Spleen (tissue), 11 donors: ENCODE results near the gene HIPK2. TPM values are rescaled to one million over a fixed set of nuclear protein-coding genes. Genes with fewer than 3 reads are reported as not detected.

Source experiments
- DNase-seq: peaks from one replicate; pipeline ENCODE4 v3.0.0-alpha.2; 2020
- H3K27ac ChIP-seq, 8 donors: fragments of 200-600 bp; sonication (generic) in 7 of 8; 1 replicate in 4 of 8; 2 replicates in 4 of 8; pipeline versions ENCODE4 v1.5.0 to v1.8.0; 2016 to 2021; ENCODE audit warnings: inconsistent platforms in 4 of 8, mild to moderate bottlenecking in 4 of 8, moderate library complexity in 1 of 8
- H3K27me3 ChIP-seq, 7 donors: fragments of 200-600 bp; sonication (generic) in 6 of 7; replicated peaks in 1 of 7; 1 replicate in 4 of 7; 2 replicates in 3 of 7; pipeline versions ENCODE4 v1.5.0 to v1.8.0; 2016 to 2021; ENCODE audit warnings: inconsistent platforms in 3 of 7, mild to moderate bottlenecking in 1 of 7
- H3K36me3 ChIP-seq, 6 donors: fragments of 200-600 bp; sonication (generic) in 5 of 6; 1 replicate in 4 of 6; 2 replicates in 2 of 6; pipeline versions ENCODE4 v1.5.0 to v1.8.0; 2016 to 2021; ENCODE audit warnings: inconsistent platforms in 2 of 6
- H3K4me1 ChIP-seq, 6 donors: fragments of 200-600 bp; sonication (generic) in 5 of 6; 1 replicate in 3 of 6; 2 replicates in 3 of 6; pipeline versions ENCODE4 v1.5.0 to v1.8.0; 2016 to 2021; ENCODE audit warnings: inconsistent platforms in 3 of 6
- H3K4me3 ChIP-seq, 8 donors: fragments of 200-600 bp; sonication (generic) in 7 of 8; 1 replicate in 4 of 8; 2 replicates in 4 of 8; pipeline versions ENCODE4 v1.5.0 to v1.8.0; 2016 to 2021; ENCODE audit warnings: inconsistent platforms in 4 of 8, mild to moderate bottlenecking in 4 of 8, moderate library complexity in 2 of 8
- H3K9me3 ChIP-seq, 8 donors: fragments of 200-600 bp; sonication (generic) in 7 of 8; 1 replicate in 4 of 8; 2 replicates in 4 of 8; pipeline versions ENCODE4 v1.5.0 to v1.8.0; 2016 to 2021; ENCODE audit warnings: inconsistent platforms in 4 of 8
- POLR2A ChIP-seq, 3 donors: fragments of 450-650 bp; IDR thresholded peaks; one replicate each; pipeline ENCODE4 v1.5.1; 2017; ENCODE audit warnings: antibody characterized with exemption in 3 of 3, mild to moderate bottlenecking in 1 of 3
- POLR2AphosphoS5 ChIP-seq, 3 donors: sonication (generic); formaldehyde crosslinking; IDR thresholded peaks; one replicate each; pipeline ENCODE4 v1.5.1; 2017; ENCODE audit warnings: antibody characterized with exemption in 3 of 3
- WGBS, 5 donors: extraction: QIAGEN DNeasy Blood & Tissue Kit in 3 of 5; methylation state at CpG; one replicate each; pipeline versions ENCODE4 v1.1.5 to v1.1.7; 2013 to 2018; 5-methylcytosine and 5-hydroxymethylcytosine counted together
- intact Hi-C: fragments of 100-400 bp; cut with DNase I; formaldehyde crosslinking; loops from one replicate; pipeline ENCODE4 v1.15.0; 2023; ENCODE audit warnings: low total_unique reads
- polyA plus RNA-seq, 3 donors: library from polyadenylated mRNA; stranded (reverse); fragments of 200-250 nt; gene quantifications; one replicate each; pipeline ENCODE4 v1.2.1, GENCODE V29; 2013
- total RNA-seq, 7 donors: library from RNA; depleted of rRNA in 3 of 7; stranded (reverse); fragments of >200 nt in 3 of 7; fragmentation: NEBNext Ultra II Directional in 4 of 7; extraction: Animal tissue kit (Norgen Biotek cat#: 25700) in 4 of 7; gene quantifications; one replicate each; pipeline versions ENCODE4 v1.1.0 to v1.2.1, GENCODE V29; 2016 to 2021
- TF ChIP-seq, protein P1 (sequence below), 11 experiments: fragments of 200-600 bp in 7 of 11; fragments of 450-650 bp in 4 of 11; sonication (generic) in 4 of 11; IDR thresholded peaks in 8 of 11; conservative IDR thresholded peaks in 3 of 11; 1 replicate in 7 of 11; 2 replicates in 4 of 11; pipeline versions ENCODE4 v1.4.0 to v1.8.0; 2016 to 2021; ENCODE audit warnings: antibody characterized with exemption in 11 of 11, inconsistent platforms in 4 of 11, mild to moderate bottlenecking in 1 of 11
- donor health status: healthy with polysubstance abuse.
- donor health status: DM: no; HTN: no; CAD: no; lungs with moderate emphysema.
- donor health status: DM: no; HTN: no; CAD: no.
- donor health status: Bipolar disorder and iron deficiency.
- donor health status: healthy.
- donor health status: DM: no; HTN: no; CAD: no.
- donor health status: DM: yes; HTN: yes; CAD: no.

HIPK2 gene
- total and polyA plus RNA-seq, 10 donors, result 1.7 to 97.5 (median 51.8) TPM

DNA sequence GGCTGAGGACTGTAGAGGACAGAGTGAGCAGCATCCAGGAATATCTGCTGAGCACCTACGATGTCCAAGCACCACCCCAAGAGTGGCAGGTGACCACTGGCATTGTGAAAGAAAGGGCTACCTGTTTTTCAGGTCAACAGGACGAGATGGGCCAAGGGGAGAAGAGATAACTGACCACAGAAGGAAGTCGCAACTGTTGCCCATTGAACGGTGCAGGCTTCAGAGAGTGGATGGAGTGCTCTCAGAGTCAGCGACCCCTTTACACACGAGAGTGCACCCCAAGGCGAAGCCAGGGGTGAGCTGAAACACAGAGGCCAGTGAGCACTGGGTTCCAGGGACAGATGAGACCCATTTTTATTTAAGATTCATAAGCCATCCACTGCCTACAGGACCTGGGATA is 42.3 kb downstream of the HIPK2 start:
- 66 to 92% (median 77%) methylated on average over 7 of the region's 7 CpGs for WGBS, 5 donors
- intact Hi-C loops, result no loop called here
- DNase-seq, result no peak
- TF ChIP-seq, protein P1, sequence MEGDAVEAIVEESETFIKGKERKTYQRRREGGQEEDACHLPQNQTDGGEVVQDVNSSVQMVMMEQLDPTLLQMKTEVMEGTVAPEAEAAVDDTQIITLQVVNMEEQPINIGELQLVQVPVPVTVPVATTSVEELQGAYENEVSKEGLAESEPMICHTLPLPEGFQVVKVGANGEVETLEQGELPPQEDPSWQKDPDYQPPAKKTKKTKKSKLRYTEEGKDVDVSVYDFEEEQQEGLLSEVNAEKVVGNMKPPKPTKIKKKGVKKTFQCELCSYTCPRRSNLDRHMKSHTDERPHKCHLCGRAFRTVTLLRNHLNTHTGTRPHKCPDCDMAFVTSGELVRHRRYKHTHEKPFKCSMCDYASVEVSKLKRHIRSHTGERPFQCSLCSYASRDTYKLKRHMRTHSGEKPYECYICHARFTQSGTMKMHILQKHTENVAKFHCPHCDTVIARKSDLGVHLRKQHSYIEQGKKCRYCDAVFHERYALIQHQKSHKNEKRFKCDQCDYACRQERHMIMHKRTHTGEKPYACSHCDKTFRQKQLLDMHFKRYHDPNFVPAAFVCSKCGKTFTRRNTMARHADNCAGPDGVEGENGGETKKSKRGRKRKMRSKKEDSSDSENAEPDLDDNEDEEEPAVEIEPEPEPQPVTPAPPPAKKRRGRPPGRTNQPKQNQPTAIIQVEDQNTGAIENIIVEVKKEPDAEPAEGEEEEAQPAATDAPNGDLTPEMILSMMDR (IDR thresholded peaks at IDR 0.05 in 8 of 11, conservative IDR thresholded peaks at IDR 0.05 in 3 of 11), result no peak
- TF ChIP-seq POLR2AphosphoS5 (IDR thresholded peaks at IDR 0.05) (no peak), POLR2A (IDR thresholded peaks at IDR 0.05) (no peak)
- Histone ChIP-seq H3K27ac (peak overlapping the region in 3 of 8 donors; percentile 6 to 53 (median 16)), H3K9me3 (no peaks in the 10 kb centered on the region), H3K4me3 (peak overlapping the region in 1 of 8 donors; percentile 3), H3K27me3 (no peaks in the 10 kb centered on the region), H3K36me3 (peaks cover 0 to 32% (median 0%) of the 10 kb centered on the region in 6 donors), H3K4me1 (peaks cover 29 to 94% (median 66%) of the 10 kb centered on the region in 6 donors)

DNA sequence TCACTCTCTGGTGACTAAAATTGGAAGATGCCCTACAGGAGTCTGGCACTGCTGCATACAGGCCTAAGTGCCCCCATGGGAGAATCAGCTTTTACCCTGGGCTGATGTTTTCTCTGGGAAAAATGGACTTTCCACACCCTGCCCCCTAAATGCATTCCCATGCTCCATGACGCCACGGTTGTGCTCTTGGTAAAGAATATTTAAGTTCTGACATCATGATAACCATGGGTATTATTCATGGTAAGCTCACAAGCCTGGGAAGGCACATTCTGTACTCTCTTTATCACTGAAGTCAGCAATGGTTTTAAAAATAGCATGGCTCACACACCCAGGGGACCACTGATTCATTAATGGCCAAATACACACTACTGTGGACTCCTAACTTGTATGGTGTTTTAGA is 43.4 kb downstream of the HIPK2 start:
- WGBS, 5 donors, result 73 to 100% (median 81%) methylated on average over 2 of the region's 2 CpGs
- intact Hi-C loops, result no loop called here
- peaks cover 29 to 95% (median 72%) of the 10 kb centered on the region in 6 donors for H3K4me1 ChIP-seq
- H3K9me3 ChIP-seq, result no peaks in the 10 kb centered on the region
- H3K27ac ChIP-seq, result peak overlapping the region in 2 of 8 donors; percentile 31 to 53
- no peaks in the 10 kb centered on the region for H3K27me3 ChIP-seq
- no peak for DNase-seq
- H3K36me3 ChIP-seq, result peaks cover 0 to 23% (median 0%) of the 10 kb centered on the region in 6 donors
- no peak overlapping the region for H3K4me3 ChIP-seq
- peak in 1 of 3 donors; percentile 32 for TF ChIP-seq POLR2AphosphoS5 (IDR thresholded peaks at IDR 0.05)
- TF ChIP-seq POLR2A (IDR thresholded peaks at IDR 0.05), result no peak

DNA sequence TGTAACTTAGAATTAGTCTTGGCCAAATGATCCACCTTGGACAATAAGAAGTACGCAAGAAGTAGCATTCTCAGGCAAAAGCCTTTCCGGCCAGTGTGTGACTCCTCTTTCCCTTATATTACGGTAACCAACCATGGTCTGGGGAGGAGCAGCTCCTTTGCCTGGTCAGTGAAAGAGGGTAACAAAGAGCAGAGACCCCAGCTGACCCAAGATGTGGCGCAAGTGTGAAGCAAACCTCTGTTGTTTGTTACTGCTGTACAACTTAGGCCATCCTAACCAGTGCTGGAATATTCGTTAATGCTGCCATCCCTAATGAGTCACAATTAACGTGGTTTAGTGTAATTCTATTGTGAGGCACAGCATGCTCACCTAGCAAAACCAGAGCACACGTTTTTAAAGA is 44.0 kb downstream of the HIPK2 start:
- no peak for DNase-seq
- peak overlapping the region in 3 of 8 donors; percentile 1 to 53 (median 31) for H3K27ac ChIP-seq
- peaks cover 29 to 94% (median 70%) of the 10 kb centered on the region in 6 donors for H3K4me1 ChIP-seq
- no peaks in the 10 kb centered on the region for H3K9me3 ChIP-seq
- no peak overlapping the region for H3K4me3 ChIP-seq
- TF ChIP-seq, protein P1 (IDR thresholded peaks at IDR 0.05 in 8 of 11, conservative IDR thresholded peaks at IDR 0.05 in 3 of 11), result no peak
- TF ChIP-seq POLR2A (IDR thresholded peaks at IDR 0.05), result no peak
- no peak for TF ChIP-seq POLR2AphosphoS5 (IDR thresholded peaks at IDR 0.05)
- WGBS, 5 donors, result 90 to 96% (median 92%) methylated on average over 7 of the region's 7 CpGs
- intact Hi-C loops, result no loop called here
- H3K36me3 ChIP-seq, result peaks cover 0 to 23% (median 0%) of the 10 kb centered on the region in 6 donors
- no peaks in the 10 kb centered on the region for H3K27me3 ChIP-seq

DNA sequence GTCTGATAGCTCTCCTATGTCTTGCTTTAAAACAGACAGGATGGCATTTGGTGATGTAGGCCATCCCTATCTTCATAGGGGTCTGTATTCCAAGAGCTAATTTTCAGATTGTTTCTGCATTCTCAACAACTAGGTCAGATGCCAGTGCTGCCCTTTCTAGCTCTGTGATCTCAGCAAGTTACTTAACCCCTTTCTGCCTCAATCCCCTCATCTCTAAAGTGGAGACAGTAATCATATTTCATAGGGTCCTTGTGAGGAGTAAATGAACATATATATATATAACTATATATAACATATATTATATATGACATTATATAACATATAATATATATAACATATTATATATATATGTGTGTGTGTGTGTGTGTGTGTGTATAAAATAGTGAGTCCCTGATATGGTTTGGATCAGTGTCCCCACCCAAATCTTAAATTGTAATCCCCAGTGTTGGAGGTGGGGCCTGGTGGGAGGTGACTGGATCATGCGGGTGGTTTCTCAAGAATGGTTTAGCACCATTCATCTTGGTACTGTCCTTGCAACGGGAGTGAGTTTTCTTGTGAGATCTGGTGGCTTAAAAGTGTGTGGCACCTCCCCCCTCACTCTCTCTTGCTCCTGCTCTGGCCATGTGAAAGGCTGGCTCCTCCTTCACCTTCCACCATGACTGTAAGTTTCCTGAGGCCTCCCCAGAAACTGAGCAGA is 45.2 kb downstream of the HIPK2 start:
- DNase-seq, result no peak
- H3K36me3 ChIP-seq, result peaks cover 0 to 24% (median 0%) of the 10 kb centered on the region in 6 donors
- WGBS, 5 donors, result 63 to 93% (median 73%) methylated on average over 2 of the region's 2 CpGs
- peak overlapping the region in 1 of 8 donors; percentile 38 for H3K4me3 ChIP-seq
- H3K9me3 ChIP-seq, result no peaks in the 10 kb centered on the region
- peak overlapping the region in 7 of 8 donors; percentile 22 to 88 (median 73) for H3K27ac ChIP-seq
- TF ChIP-seq POLR2AphosphoS5 (IDR thresholded peaks at IDR 0.05) (no peak), POLR2A (IDR thresholded peaks at IDR 0.05) (no peak)
- TF ChIP-seq, protein P1 (IDR thresholded peaks at IDR 0.05 in 8 of 11, conservative IDR thresholded peaks at IDR 0.05 in 3 of 11), result no peak
- peaks cover 20 to 94% (median 60%) of the 10 kb centered on the region in 6 donors for H3K4me1 ChIP-seq
- no peaks in the 10 kb centered on the region for H3K27me3 ChIP-seq
- intact Hi-C loops, result no loop called here
